Astrocyte (in vitro differentiated cells and primary cell): ENCODE results near the gene UNC93B1.

ENCODE experiments used
- CTCF ChIP-seq: IDR thresholded peaks from 2 replicates; pipeline ENCODE4 v1.5.1; 2011; ENCODE audit warnings: low read depth, mild to moderate bottlenecking, inconsistent platforms, low read length, moderate library complexity; ENCODE audit not compliant: insufficient read depth
- EZH2 ChIP-seq: IDR thresholded peaks from 2 replicates; pipeline ENCODE4 v1.6.1; 2012; ENCODE audit warnings: mild to moderate bottlenecking, low read length, inconsistent platforms; ENCODE audit not compliant: insufficient read depth

- TF ChIP-seq CTCF, result no peak
- TF ChIP-seq EZH2, result no peak
Observed at GRCh38 chr11:68032997-68033707, 29.3 kb upstream of the UNC93B1 start.
